Choroid plexus epithelial cell (primary cell): ENCODE measurements around the gene INPP5A.
"Not testable (repeated sequence)": the region's sequence is repeated elsewhere in the genome, so short reads cannot be mapped to it uniquely, and the experiment has no call there.

ENCODE experiments used
- DNase-seq: peaks from one replicate; pipeline ENCODE4 v3.0.0-alpha.2; 2010; ENCODE audit warnings: low read depth
- H3K4me3 ChIP-seq: 2 replicates; pipeline ENCODE4 v1.5.1; 2011; ENCODE audit warnings: low read depth, mild to moderate bottlenecking, control low read depth, low read length, moderate library complexity
- TF ChIP-seq, protein P1 (sequence below): conservative IDR thresholded peaks from 2 replicates; pipeline ENCODE4 v1.5.1; 2011; ENCODE audit warnings: low read depth, mild to moderate bottlenecking, control low read depth, inconsistent platforms, low read length, moderate library complexity

Gene INPP5A

DNA sequence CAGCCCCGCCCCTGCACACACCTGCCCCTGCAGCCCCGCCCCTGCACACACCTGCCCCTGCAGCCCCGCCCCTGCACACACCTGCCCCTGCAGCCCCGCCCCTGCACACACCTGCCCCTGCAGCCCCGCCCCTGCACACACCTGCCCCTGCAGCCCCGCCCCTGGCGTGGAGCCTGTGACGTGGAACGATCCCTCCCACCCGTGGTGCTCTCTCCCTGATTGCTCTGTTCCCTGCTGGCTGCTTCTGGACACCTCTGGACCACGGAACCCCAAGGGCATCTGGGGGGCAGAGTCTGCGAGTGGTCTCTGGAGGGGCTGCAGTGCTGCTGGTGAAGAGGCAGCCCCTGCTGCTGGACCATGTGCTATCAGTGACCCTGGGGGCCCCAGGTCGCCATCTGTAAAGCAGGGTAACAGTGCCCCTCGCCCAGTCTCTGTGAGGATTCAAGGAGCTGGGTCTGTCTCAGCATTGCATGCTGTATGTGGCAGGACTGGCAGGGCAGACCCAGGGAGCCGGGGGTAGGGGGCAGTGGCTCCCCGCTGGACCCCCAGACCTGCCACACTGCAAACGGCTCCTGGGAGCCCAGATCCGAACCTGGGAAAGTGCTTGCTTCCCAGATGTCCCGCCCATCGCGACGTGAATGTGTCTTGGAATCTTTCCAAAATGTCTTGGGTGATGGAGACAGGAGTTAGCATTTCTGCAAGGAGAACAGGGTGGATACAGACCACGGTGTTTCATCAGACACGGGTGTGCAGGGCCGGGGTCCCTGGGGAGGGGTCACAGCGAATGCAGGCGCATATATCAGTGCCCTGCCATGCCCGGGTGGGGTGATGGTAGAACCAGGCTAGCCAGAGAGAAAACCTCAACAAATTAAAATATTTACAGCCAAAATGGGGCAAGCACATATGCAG is 276.2 kb downstream of the INPP5A start:
- TF ChIP-seq, protein P1, sequence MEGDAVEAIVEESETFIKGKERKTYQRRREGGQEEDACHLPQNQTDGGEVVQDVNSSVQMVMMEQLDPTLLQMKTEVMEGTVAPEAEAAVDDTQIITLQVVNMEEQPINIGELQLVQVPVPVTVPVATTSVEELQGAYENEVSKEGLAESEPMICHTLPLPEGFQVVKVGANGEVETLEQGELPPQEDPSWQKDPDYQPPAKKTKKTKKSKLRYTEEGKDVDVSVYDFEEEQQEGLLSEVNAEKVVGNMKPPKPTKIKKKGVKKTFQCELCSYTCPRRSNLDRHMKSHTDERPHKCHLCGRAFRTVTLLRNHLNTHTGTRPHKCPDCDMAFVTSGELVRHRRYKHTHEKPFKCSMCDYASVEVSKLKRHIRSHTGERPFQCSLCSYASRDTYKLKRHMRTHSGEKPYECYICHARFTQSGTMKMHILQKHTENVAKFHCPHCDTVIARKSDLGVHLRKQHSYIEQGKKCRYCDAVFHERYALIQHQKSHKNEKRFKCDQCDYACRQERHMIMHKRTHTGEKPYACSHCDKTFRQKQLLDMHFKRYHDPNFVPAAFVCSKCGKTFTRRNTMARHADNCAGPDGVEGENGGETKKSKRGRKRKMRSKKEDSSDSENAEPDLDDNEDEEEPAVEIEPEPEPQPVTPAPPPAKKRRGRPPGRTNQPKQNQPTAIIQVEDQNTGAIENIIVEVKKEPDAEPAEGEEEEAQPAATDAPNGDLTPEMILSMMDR: no peak
- DNase-seq: no peak
- H3K4me3 ChIP-seq: no peak overlapping the region

DNA sequence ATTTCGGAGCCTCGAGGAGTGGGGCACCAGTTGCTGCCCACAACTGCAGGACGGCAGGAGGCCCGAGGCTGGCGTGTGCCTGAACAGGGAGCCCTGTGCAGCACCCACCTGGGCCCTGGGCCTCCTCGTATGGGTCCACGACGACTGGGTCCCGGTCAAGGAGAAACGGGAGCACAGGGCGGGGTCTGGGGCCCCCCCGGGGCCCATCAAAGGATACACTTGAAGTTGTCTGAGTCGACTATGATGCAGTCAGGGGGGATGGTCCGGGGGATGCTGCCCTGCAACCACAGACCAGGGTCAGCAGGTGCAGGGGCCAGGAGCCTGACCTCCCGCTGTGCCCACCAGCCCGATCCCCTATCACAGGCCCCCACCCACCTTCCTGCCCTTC is 276.9 kb downstream of the INPP5A start:
- H3K4me3 ChIP-seq: no peak overlapping the region
- DNase-seq: no peak
- TF ChIP-seq, protein P1: no peak

DNA sequence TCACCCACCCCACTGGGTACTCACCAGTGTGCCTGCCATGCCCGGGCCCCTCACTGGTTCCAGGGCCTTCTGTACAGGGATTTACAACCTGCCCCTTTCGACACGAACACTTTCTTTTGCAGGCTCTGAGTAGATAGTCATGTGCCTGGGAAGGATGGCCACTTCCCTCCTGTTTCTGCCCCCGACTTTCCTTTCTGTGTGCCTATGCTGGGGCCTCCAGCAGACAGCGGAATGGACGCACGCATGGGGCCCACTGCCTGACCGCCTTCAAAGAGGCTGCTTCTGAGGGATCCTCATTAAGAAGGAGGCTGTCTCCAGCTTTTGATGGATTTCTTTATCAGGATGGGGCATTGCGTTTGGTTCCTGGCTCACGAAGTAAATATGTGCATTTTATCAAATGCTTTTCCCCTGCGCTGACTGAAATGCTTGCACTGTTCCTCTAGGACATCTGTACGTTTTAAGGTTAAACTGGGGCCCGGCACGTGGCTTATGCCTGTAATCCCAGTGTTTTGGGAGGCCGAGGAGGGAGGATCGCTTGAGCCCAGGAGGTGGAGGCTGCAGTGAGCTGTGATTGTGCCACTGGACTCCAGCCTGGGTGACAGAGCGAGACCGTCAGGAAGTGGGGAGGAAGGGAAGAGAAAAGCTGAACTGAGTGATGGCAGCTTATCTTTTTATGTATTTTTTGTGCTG is 277.7 kb downstream of the INPP5A start:
- no peak for DNase-seq
- TF ChIP-seq, protein P1: no peak
- H3K4me3 ChIP-seq: no peak overlapping the region

DNA sequence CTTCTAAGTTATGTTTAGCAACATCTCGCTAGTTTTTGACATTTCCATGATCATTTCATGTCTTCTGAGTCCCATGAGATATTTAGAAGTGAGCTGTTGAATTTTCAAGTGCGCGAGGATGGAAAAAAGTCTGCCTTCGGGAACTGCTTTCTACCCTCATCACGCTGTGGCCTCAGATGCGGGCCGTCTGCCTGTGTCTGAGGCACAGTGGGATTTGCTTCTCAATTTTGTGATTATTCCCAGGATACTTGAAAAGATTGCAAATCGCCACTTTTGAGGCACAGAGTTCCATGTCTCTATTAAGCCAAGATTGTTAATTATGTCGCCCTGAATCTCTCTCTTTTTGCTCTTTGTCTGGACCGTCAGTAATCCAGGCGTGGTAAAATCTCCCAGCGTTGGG is 279.1 kb downstream of the INPP5A start:
- TF ChIP-seq, protein P1: no peak
- no peak for DNase-seq
- H3K4me3 ChIP-seq: no peak overlapping the region

DNA sequence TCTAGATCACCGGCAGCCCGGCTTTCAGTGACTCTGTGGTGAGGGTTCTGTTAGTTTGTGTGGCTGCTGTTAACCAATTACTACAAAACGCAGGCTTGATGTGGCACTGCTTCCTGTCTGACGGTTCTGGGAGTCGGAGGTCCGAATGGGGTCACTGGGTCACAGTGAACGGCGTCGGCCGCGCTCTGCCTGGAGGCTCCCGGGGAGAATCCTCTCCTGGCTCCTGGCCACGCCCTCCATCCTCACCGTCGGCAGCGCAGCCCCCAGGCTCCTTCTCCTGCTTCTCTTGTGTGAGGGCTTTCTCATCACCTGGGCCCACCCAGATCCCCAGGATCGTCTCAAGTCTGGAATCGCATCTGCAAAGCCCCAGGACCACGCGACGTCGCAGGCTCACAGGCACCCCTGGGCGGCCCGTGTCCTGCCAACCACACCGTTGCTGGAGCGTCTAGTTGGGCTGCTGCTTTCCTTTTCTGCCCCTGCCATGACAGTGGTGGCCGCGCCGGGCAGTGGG is 280.2 kb downstream of the INPP5A start:
- H3K4me3 ChIP-seq: no peak overlapping the region
- TF ChIP-seq, protein P1: no peak
- DNase-seq: no peak

DNA sequence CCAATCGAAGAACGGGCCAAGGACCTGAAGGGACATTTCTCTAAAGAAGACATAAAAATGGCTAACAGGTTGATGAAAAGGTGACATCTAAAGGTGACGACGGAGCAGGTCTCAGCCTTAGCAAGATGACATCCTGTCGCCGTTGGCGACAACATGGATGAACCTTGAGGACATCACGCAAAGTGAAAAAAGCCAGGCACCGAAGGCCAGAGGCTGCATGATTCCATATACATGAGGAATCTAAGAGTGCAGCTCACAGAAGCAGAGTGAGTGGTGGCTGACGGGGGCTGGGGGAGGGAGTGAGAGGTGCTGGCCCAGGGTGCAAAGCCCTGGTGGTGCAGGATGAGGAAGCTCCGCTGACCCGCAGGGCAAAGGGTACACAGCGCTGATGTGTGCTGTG is 282.5 kb downstream of the INPP5A start:
- TF ChIP-seq, protein P1: no peak

DNA sequence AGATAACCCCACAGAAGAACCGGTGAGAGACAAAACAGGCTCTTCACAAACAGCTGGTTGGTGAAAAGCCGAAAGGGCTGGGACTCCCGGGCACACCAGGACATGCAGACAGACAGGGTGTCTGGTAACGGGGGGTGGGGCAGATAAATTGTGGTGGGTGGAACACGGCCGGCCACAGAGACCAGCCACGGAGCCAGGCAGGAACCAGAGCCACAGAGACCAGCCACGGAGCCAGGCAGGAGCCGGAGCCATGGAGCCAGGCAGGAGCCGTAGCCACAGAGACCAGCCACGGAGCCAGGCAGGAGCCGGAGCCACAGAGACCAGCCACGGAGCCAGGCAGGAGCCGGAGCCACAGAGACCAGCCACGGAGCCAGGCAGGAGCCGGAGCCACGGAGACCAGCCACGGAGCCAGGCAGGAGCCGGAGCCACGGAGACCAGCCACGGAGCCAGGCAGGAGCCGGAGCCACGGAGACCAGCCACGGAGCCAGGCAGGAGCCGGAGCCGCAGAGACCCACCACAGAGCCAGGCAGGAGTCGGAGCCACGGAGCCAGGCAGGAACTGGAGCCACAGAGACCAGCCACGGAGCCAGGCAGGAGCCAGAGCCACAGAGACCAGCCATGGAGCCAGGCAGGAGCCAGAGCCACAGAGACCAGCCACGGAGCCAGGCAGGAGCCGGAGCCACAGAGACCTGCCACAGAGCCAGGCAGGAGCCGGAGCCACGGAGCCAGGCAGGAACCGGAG is 288.4 kb downstream of the INPP5A start:
- H3K4me3 ChIP-seq, DNase-seq: not testable (repeated sequence)

More for the DNA sequence above, 282.5 kb downstream of the INPP5A start:
- no peak overlapping the region for H3K4me3 ChIP-seq
- DNase-seq: no peak
